Measurements from ENCODE around the gene FLRT1. TPM values are rescaled to one million over a fixed set of nuclear protein-coding genes. Genes with fewer than 3 reads are reported as not detected.

FLRT1 gene
- total and polyA plus RNA-seq, 2 experiments from 2014 or later: 0.76 to 1.1 TPM

DNA sequence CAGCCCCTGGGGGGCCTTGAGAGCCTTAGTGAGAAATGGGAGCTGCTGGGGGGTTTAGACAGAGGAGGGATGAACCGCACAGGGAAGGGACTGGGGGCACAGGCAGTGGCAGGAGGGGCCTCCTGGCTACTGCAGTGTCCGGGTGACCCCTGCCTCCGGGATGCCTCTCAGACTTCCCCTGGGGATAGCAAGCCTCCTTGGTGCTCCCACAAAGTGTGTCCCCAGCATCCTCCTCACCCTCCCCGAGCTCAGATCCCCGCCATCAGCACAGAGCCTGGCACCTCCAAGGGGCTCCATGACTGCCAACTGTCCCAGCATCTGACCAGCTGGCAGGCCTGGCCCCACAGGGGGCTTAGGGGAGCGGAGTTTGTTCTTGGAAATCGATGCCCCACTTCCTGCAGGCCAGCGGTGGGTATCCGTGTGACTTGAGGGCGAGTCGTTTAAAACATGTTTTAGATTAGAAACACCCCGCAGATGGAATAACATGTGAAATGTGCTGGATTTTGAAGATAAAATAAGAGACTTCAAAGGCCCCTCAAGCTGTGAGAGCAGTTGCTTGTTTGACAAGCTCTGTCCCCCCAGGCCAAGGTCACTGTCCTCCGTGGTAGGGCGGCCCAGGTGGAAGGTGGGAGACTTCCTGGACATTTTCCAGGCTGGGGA is 13.5 kb upstream of the FLRT1 start:
- Histone ChIP-seq H4K20me1 (replicated peaks; ENCODE audit: insufficient read depth) (no peaks in the 10 kb centered on the region), H3K4me3 (no peak overlapping the region), H3K27me3 (ENCODE audit: insufficient read depth) (peaks cover 20% of the 10 kb centered on the region), H3K79me2 (replicated peaks; ENCODE audit: insufficient read depth) (no peaks in the 10 kb centered on the region), H3K9me2 (ENCODE audit: insufficient read depth) (no peaks in the 10 kb centered on the region), H3F3A (replicated peaks; ENCODE audit: low read depth) (peaks cover 25% of the 10 kb centered on the region), H3K4me2 (peak overlapping the region; percentile 62), H2AFZ (no peak overlapping the region), H3K36me3 (ENCODE audit: insufficient read depth) (no peaks in the 10 kb centered on the region), H3K4me1 (ENCODE audit: insufficient read depth) (peaks cover 60% of the 10 kb centered on the region), H3K27ac (ENCODE audit: low read depth) (no peak overlapping the region)
- ATAC-seq (no peak), DNase-seq (ENCODE audit: low spot score) (no peak)
- TF ChIP-seq POLR2AphosphoS5 (IDR thresholded peaks at IDR 0.05; ENCODE audit: low read depth): no peak
- no peak for TF ChIP-seq CREB1 (CRISPR knock-in tag; IDR thresholded peaks at IDR 0.05; ENCODE audit: low read depth)
- TF ChIP-seq, protein P1, sequence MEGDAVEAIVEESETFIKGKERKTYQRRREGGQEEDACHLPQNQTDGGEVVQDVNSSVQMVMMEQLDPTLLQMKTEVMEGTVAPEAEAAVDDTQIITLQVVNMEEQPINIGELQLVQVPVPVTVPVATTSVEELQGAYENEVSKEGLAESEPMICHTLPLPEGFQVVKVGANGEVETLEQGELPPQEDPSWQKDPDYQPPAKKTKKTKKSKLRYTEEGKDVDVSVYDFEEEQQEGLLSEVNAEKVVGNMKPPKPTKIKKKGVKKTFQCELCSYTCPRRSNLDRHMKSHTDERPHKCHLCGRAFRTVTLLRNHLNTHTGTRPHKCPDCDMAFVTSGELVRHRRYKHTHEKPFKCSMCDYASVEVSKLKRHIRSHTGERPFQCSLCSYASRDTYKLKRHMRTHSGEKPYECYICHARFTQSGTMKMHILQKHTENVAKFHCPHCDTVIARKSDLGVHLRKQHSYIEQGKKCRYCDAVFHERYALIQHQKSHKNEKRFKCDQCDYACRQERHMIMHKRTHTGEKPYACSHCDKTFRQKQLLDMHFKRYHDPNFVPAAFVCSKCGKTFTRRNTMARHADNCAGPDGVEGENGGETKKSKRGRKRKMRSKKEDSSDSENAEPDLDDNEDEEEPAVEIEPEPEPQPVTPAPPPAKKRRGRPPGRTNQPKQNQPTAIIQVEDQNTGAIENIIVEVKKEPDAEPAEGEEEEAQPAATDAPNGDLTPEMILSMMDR (conservative IDR thresholded peaks at IDR 0.05; ENCODE audit: low read depth in 2 of 2): no peak
- TF ChIP-seq STAT1 (IDR thresholded peaks at IDR 0.05; ENCODE audit: unreplicated experiment): no peak
- TF ChIP-seq ETS1 (IDR thresholded peaks at IDR 0.05): no peak
- no peak for TF ChIP-seq JUNB (IDR thresholded peaks at IDR 0.05; ENCODE audit: unreplicated experiment)
- no peak for TF ChIP-seq ZNF331 (CRISPR knock-in tag; IDR thresholded peaks at IDR 0.05; ENCODE audit: low read depth)
- H3K4me1 Mint-ChIP-seq: peaks cover 59% of the 10 kb centered on the region
- H3K9me3 Mint-ChIP-seq: no peaks in the 10 kb centered on the region
- H3K27me3 Mint-ChIP-seq (ENCODE audit: insufficient read depth, low read depth, poor library complexity): peaks cover 48% of the 10 kb centered on the region
- peaks cover 4% of the 10 kb centered on the region; the same call in 1 of the 3 replicates for H3K36me3 Mint-ChIP-seq (ENCODE audit: low read depth)
- H3K4me3 Mint-ChIP-seq: no peak overlapping the region; the same call in 2 of the 3 replicates
- no peak overlapping the region for H3K27ac Mint-ChIP-seq

GRCh38 chr11:64023712-64024710 is 11.7 kb upstream of the FLRT1 start:
- peaks cover 20% of the 10 kb centered on the region for H3K27me3 ChIP-seq (ENCODE audit: insufficient read depth)
- H3K27me3 Mint-ChIP-seq (ENCODE audit: insufficient read depth, low read depth, poor library complexity): peaks cover 52% of the 10 kb centered on the region
- DNase-seq (ENCODE audit: low spot score) (no peak), ATAC-seq (peak; percentile 38)
- H3K4me3 ChIP-seq: peak overlapping the region; percentile 31; the same call in 1 of the 2 replicates
- H3K4me1 Mint-ChIP-seq: peaks cover 69% of the 10 kb centered on the region
- H4K20me1 ChIP-seq (replicated peaks; ENCODE audit: insufficient read depth): no peaks in the 10 kb centered on the region
- no peak overlapping the region for H2AFZ ChIP-seq
- no peaks in the 10 kb centered on the region for H3K36me3 ChIP-seq (ENCODE audit: insufficient read depth)
- peaks cover 4% of the 10 kb centered on the region; the same call in 1 of the 3 replicates for H3K36me3 Mint-ChIP-seq (ENCODE audit: low read depth)
- H3K27ac Mint-ChIP-seq: peak overlapping the region; percentile 18
- peak overlapping the region; percentile 79; the same call in 1 of the 2 replicates for H3K27ac ChIP-seq (ENCODE audit: low read depth)
- no peaks in the 10 kb centered on the region for H3K79me2 ChIP-seq (replicated peaks; ENCODE audit: insufficient read depth)
- H3K9me3 Mint-ChIP-seq: no peaks in the 10 kb centered on the region
- H3K4me2 ChIP-seq: peak overlapping the region; percentile 42
- H3K9me2 ChIP-seq (ENCODE audit: insufficient read depth): no peaks in the 10 kb centered on the region
- H3K4me1 ChIP-seq (ENCODE audit: insufficient read depth): peaks cover 69% of the 10 kb centered on the region
- peaks cover 25% of the 10 kb centered on the region for H3F3A ChIP-seq (replicated peaks; ENCODE audit: low read depth)
- H3K4me3 Mint-ChIP-seq: peak overlapping the region; percentile 6; the same call in 1 of the 3 replicates
- TF ChIP-seq ZNF462 (CRISPR knock-in tag; IDR thresholded peaks at IDR 0.05) (no peak), STAT1 (IDR thresholded peaks at IDR 0.05; ENCODE audit: unreplicated experiment) (no peak), NANOG (IDR thresholded peaks at IDR 0.05; ENCODE audit: borderline replicate concordance) (peak; percentile 81; the same call in 1 of the 2 replicates)
